Upper lobe of right lung (tissue), 1 donor: ENCODE measurements around the gene KRT74. TPM values are rescaled to one million over a fixed set of nuclear protein-coding genes. Genes with fewer than 3 reads are reported as not detected.

Experiments used
- ATAC-seq: fragments of 200-7000 bp; cut with Tn5 transposase; one replicate; pipeline ENCODE4 v1.9.1; 2020; ENCODE audit warnings: mild to moderate bottlenecking, moderate library complexity
- DNase-seq: peaks from one replicate; pipeline ENCODE4 v3.0.0-alpha.2; 2020
- H3K27ac ChIP-seq: fragments of 200-600 bp; one replicate; pipeline ENCODE4 v1.8.0; 2022
- H3K27me3 ChIP-seq: fragments of 200-600 bp; one replicate; pipeline ENCODE4 v1.8.0; 2022; ENCODE audit warnings: mild to moderate bottlenecking
- H3K36me3 ChIP-seq: fragments of 200-600 bp; one replicate; pipeline ENCODE4 v1.8.0; 2022
- H3K4me1 ChIP-seq: fragments of 200-600 bp; one replicate; pipeline ENCODE4 v1.8.0; 2022
- H3K4me3 ChIP-seq: fragments of 200-600 bp; one replicate; pipeline ENCODE4 v1.8.0; 2022; ENCODE audit warnings: mild to moderate bottlenecking
- H3K9me3 ChIP-seq: fragments of 200-600 bp; one replicate; pipeline ENCODE4 v1.8.0; 2022
- CTCF ChIP-seq: fragments of 200-600 bp; IDR thresholded peaks from one replicate; pipeline ENCODE4 v1.8.0; 2022; ENCODE audit warnings: antibody characterized with exemption
- intact Hi-C: fragments of 100-400 bp; cut with DNase I; formaldehyde crosslinking; loops from one replicate; pipeline ENCODE4 v1.11.0; 2022
- total RNA-seq: library from RNA; stranded (reverse); fragmentation: NEBNext Ultra II Directional; extraction: Animal tissue kit (Norgen Biotek cat#: 25700); gene quantifications from one replicate; pipeline ENCODE4 v1.2.1, GENCODE V29; 2021
- donor health status: DM: no; HTN: yes; CAD: no; lungs with severe emphysema.

The KRT74 gene
- total RNA-seq, 1 donor from 2014 or later = not detected

GRCh38 chr12:52523824-52524223 lies 49.8 kb downstream of the KRT74 start:
- Histone ChIP-seq H3K27ac (no peak overlapping the region), H3K27me3 (peaks cover 6% of the 10 kb centered on the region), H3K9me3 (no peaks in the 10 kb centered on the region), H3K4me1 (no peaks in the 10 kb centered on the region), H3K36me3 (no peaks in the 10 kb centered on the region), H3K4me3 (no peak overlapping the region)
- TF ChIP-seq CTCF = no peak
- intact Hi-C loops = no loop called here
- ATAC-seq = no peak
- DNase-seq = no peak

- Histone ChIP-seq H3K27me3 (peaks cover 6% of the 10 kb centered on the region), H3K27ac (no peak overlapping the region), H3K4me1 (no peaks in the 10 kb centered on the region), H3K9me3 (no peaks in the 10 kb centered on the region), H3K4me3 (no peak overlapping the region), H3K36me3 (no peaks in the 10 kb centered on the region)
- intact Hi-C loops = no loop called here
- DNase-seq = no peak
- no peak for ATAC-seq
- TF ChIP-seq CTCF = no peak
Observed at GRCh38 chr12:52522346-52523011, 51.2 kb downstream of the KRT74 start.

GRCh38 chr12:52521568-52522266 lies 51.9 kb downstream of the KRT74 start:
- Histone ChIP-seq H3K27me3 (peaks cover 6% of the 10 kb centered on the region), H3K27ac (no peak overlapping the region), H3K36me3 (no peaks in the 10 kb centered on the region), H3K9me3 (no peaks in the 10 kb centered on the region), H3K4me1 (no peaks in the 10 kb centered on the region), H3K4me3 (no peak overlapping the region)
- no peak for TF ChIP-seq CTCF
- DNase-seq = no peak
- intact Hi-C loops = no loop called here
- ATAC-seq = no peak

- DNase-seq = no peak
- H3K36me3 ChIP-seq = no peaks in the 10 kb centered on the region
Observed at GRCh38 chr12:52521175-52521567, 52.5 kb downstream of the KRT74 start.

GRCh38 chr12:52519826-52520662 lies 53.6 kb downstream of the KRT74 start, which contains the start of gene KRT5:
Gene KRT5, minus strand, starts transcription at chr12:52520394. Its CDS starts 98 bp downstream, at chr12:52520296.
- H3K36me3 ChIP-seq = no peaks in the 10 kb centered on the region
- DNase-seq (no peak), ATAC-seq (no peak)
- no peak for TF ChIP-seq CTCF
- no peak within 1 kb of the TSS for H3K4me3 ChIP-seq
- no peaks in the 10 kb centered on the region for H3K4me1 ChIP-seq
- H3K27ac ChIP-seq = no peak within 1 kb of the TSS
- peaks cover 6% of the 10 kb centered on the region for H3K27me3 ChIP-seq
- no peaks in the 10 kb centered on the region for H3K9me3 ChIP-seq
- intact Hi-C loops = no loop called here

More at GRCh38 chr12:52521175-52521567, 52.5 kb downstream of the KRT74 start:
- ATAC-seq = peak; percentile 5
- intact Hi-C loops = no loop called here
- Histone ChIP-seq H3K4me1 (no peaks in the 10 kb centered on the region), H3K27ac (no peak overlapping the region), H3K9me3 (no peaks in the 10 kb centered on the region), H3K4me3 (no peak overlapping the region), H3K27me3 (peaks cover 6% of the 10 kb centered on the region)
- TF ChIP-seq CTCF = no peak
